Endothelial cell of umbilical vein (primary cell): ENCODE measurements around the gene AUTS2. TPM values are rescaled to one million over a fixed set of nuclear protein-coding genes. Genes with fewer than 3 reads are reported as not detected.

ENCODE experiments used
- BruUV-seq: library from RNA; stranded (reverse); fragments of 400-500 nt; replicated peaks from 2 replicates; lab custom pipeline; 2021; lab: Mats Ljungman, UMichigan
- CTCF ChIA-PET: fragments of 300-600, 350-600 bp; sonication (Branson Sonifier 250); formaldehyde crosslinking; loops from one replicate; lab custom pipeline; 2021; ENCODE audit warnings: antibody characterized with exemption, inconsistent platforms; lab: Charles Lee
- POLR2A ChIA-PET: fragments of 300-600, 350-600 bp; sonication (Branson Sonifier 250); formaldehyde crosslinking; loops from one replicate; lab custom pipeline; 2021; ENCODE audit warnings: antibody characterized with exemption, inconsistent platforms; lab: Charles Lee
- DNase-seq: peaks from one replicate; pipeline ENCODE4 v3.0.0-alpha.2; 2011; ENCODE audit warnings: low read depth, low spot score
- FAIRE-seq: peaks from 2 replicates; lab custom pipeline; 2011; peaks lifted over from hg19 to GRCh38; lab: Jason Lieb, UNC
- H2AFZ ChIP-seq: 2 replicates; pipeline ENCODE4 v1.6.0; 2012; ENCODE audit warnings: low read depth, low read length, control low read depth, inconsistent platforms
- H3K27ac ChIP-seq: 2 replicates; pipeline ENCODE4 v1.5.1; 2011; ENCODE audit warnings: low read depth, mild to moderate bottlenecking, control low read depth, low read length, moderate library complexity; ENCODE audit not compliant: insufficient read depth
- H3K27me3 ChIP-seq, 2 experiments: 2 replicates each; pipeline versions ENCODE4 v1.6.0 to v1.6.1; 2011; ENCODE audit warnings: low read length in 2 of 2, mixed read lengths in 1 of 2; ENCODE audit not compliant: control insufficient read depth in 2 of 2, insufficient read depth in 2 of 2
- H3K36me3 ChIP-seq, 2 experiments: 2 replicates in 1 of 2; 3 replicates in 1 of 2; pipeline ENCODE4 v1.5.1; 2011; ENCODE audit warnings: low read length in 2 of 2, mild to moderate bottlenecking in 1 of 2, moderate library complexity in 1 of 2; ENCODE audit not compliant: control insufficient read depth in 2 of 2, insufficient read depth in 2 of 2; ENCODE audit errors: extremely low read depth in 1 of 2
- H3K4me1 ChIP-seq: 3 replicates; pipeline ENCODE4 v1.5.1; 2011; ENCODE audit warnings: mild to moderate bottlenecking, low read length; ENCODE audit not compliant: control insufficient read depth, insufficient read depth; ENCODE audit errors: extremely low read depth
- H3K4me2 ChIP-seq: 2 replicates; pipeline ENCODE4 v1.6.1; 2011; ENCODE audit warnings: low read length, control low read depth, mixed read lengths; ENCODE audit not compliant: insufficient read depth
- H3K4me3 ChIP-seq, 3 experiments: fragments of 200-600 bp in 1 of 3; sonication (generic), shearing (Covaris generic) in 1 of 3; replicated peaks in 1 of 3; 2 replicates each; pipeline ENCODE4 v1.5.1; 2011 to 2016; ENCODE audit warnings: control low read depth in 3 of 3, low read length in 3 of 3, mild to moderate bottlenecking in 2 of 3, inconsistent platforms in 1 of 3, low read depth in 1 of 3, moderate library complexity in 1 of 3; ENCODE audit not compliant: insufficient read depth in 1 of 3
- H3K79me2 ChIP-seq: 2 replicates; pipeline ENCODE4 v1.6.0; 2012; ENCODE audit warnings: low read length, inconsistent platforms; ENCODE audit not compliant: control insufficient read depth, insufficient read depth
- H3K9ac ChIP-seq: replicated peaks from 2 replicates; pipeline ENCODE3; 2011; ENCODE audit warnings: low read length, control low read depth; ENCODE audit not compliant: insufficient read depth; ENCODE audit errors: extremely low read depth
- H3K9me1 ChIP-seq: replicated peaks from 3 replicates; pipeline ENCODE4 v1.6.0; 2011; ENCODE audit warnings: mild to moderate bottlenecking, low read length; ENCODE audit not compliant: control insufficient read depth, insufficient read depth; ENCODE audit errors: extremely low read depth
- H3K9me3 ChIP-seq: replicated peaks from 2 replicates; pipeline ENCODE4 v1.5.1; 2012; ENCODE audit warnings: low read length, inconsistent platforms; ENCODE audit not compliant: control insufficient read depth, insufficient read depth
- H4K20me1 ChIP-seq: replicated peaks from 2 replicates; pipeline ENCODE3; 2011; ENCODE audit warnings: mild to moderate bottlenecking, low read length; ENCODE audit not compliant: control insufficient read depth, insufficient read depth; ENCODE audit errors: extremely low read depth
- CTCF ChIP-seq, 2 donors: IDR thresholded peaks; 1 replicate in 1 of 2; 2 replicates in 1 of 2; pipeline ENCODE4 v1.5.1; 2011; ENCODE audit warnings: low read length in 2 of 2, mild to moderate bottlenecking in 2 of 2, moderate library complexity in 2 of 2, control low read depth in 1 of 2, inconsistent platforms in 1 of 2, low read depth in 1 of 2; ENCODE audit not compliant: insufficient read depth in 1 of 2; ENCODE audit errors: extremely low read depth in 1 of 2
- FOS ChIP-seq: IDR thresholded peaks from 2 replicates; pipeline ENCODE4 v1.6.1; 2011; ENCODE audit warnings: mild to moderate bottlenecking, low read length, moderate library complexity, borderline replicate concordance; ENCODE audit not compliant: insufficient read depth
- GATA2 ChIP-seq: IDR thresholded peaks from 2 replicates; pipeline ENCODE4 v1.7.0; 2011; ENCODE audit warnings: low read depth, mild to moderate bottlenecking, moderate library complexity, mixed read lengths, low read length; ENCODE audit not compliant: insufficient read length, insufficient read depth
- JUN ChIP-seq: IDR thresholded peaks from 2 replicates; pipeline ENCODE4 v1.6.1; 2011; ENCODE audit warnings: borderline replicate concordance, low read depth; ENCODE audit not compliant: insufficient read length, insufficient read depth
- MYC ChIP-seq: IDR thresholded peaks from one replicate; pipeline ENCODE4 v1.6.1; 2011; ENCODE audit warnings: mild to moderate bottlenecking, low read depth, low read length
- POLR2A ChIP-seq: IDR thresholded peaks from 2 replicates; pipeline ENCODE4 v1.6.1; 2012; ENCODE audit warnings: low read depth, mild to moderate bottlenecking, control low read depth, low read length
- dilution Hi-C: fragments of 300-500 bp; cut with MboI; formaldehyde crosslinking; loops from one replicate; pipeline ENCODE4 v1.15.0; 2019; ENCODE audit warnings: low sequenced_read_pairs; ENCODE audit not compliant: extremely low pct_ligation_motif_present
- intact Hi-C: fragments of 100-400 bp; cut with micrococcal nuclease; formaldehyde crosslinking; loops from one replicate; pipeline ENCODE4 v1.10.0; 2022
- polyA plus RNA-seq, 4 experiments: library from polyadenylated mRNA; depleted of rRNA in 3 of 4; stranded (reverse) in 3 of 4; unstranded in 1 of 4; fragments of >200 nt; gene quantifications; 2 replicates each; pipeline versions ENCODE4 v1.2.1 to v1.2.3, GENCODE V29; 2011 to 2012; ENCODE audit warnings: missing spikeins in 1 of 4
- total RNA-seq: library from RNA; stranded (reverse); gene quantifications from 2 replicates; pipeline ENCODE4 v1.2.3, GENCODE V29; 2021

The AUTS2 gene
- total and polyA plus RNA-seq, 2 donors (not counting 3 experiments of a cell fraction or from before 2014, with no cell fraction given) = 0.59 to 8.0 TPM

GRCh38 chr7:70529436-70529835 lies 931.2 kb downstream of the AUTS2 start:
- no peak for DNase-seq
- no peak overlapping the region for H2AFZ ChIP-seq
- H3K9ac ChIP-seq = no peak overlapping the region
- H3K4me3 ChIP-seq = no peak overlapping the region
- intact Hi-C loops (no loop called here), dilution Hi-C loops (no loop called here)
- H3K9me1 ChIP-seq = no peaks in the 10 kb centered on the region
- no peaks in the 10 kb centered on the region for H4K20me1 ChIP-seq
- H3K36me3 ChIP-seq = no peaks in the 10 kb centered on the region
- H3K4me2 ChIP-seq = no peak overlapping the region
- FAIRE-seq = no peak
- no peaks in the 10 kb centered on the region for H3K79me2 ChIP-seq
- H3K27me3 ChIP-seq = no peaks in the 10 kb centered on the region
- TF ChIP-seq MYC (no peak), FOS (no peak), GATA2 (no peak), POLR2A (no peak), CTCF (IDR thresholded peaks at IDR 0.05; ENCODE audit: extremely low read depth in 1 of 2, insufficient read depth in 1 of 2, low read depth in 1 of 2, low read length in 2 of 2) (no peak), JUN (no peak)
- ChIA-PET POLR2A (no interaction called here), CTCF (no interaction called here)
- BruUV-seq = no TSS peak
- H3K27ac ChIP-seq = no peak overlapping the region
- H3K4me1 ChIP-seq = no peaks in the 10 kb centered on the region
- H3K9me3 ChIP-seq = peaks cover 14% of the 10 kb centered on the region
